HUDEP-2 (cell line): ENCODE results near the gene RNF149.
A peak's percentile ranks its signal among the peaks of the same experiment; 100 is the strongest.
"Not testable (repeated sequence)": the region's sequence is repeated elsewhere in the genome, so short reads cannot be mapped to it uniquely, and the experiment has no call there.

Experiments
- DNase-seq, 76 experiments: peaks; one replicate each; lab custom pipeline; 2025; ENCODE audit not compliant: unreplicated experiment in 76 of 76; lab: John Stamatoyannopoulos, UW

The RNF149 gene

DNA sequence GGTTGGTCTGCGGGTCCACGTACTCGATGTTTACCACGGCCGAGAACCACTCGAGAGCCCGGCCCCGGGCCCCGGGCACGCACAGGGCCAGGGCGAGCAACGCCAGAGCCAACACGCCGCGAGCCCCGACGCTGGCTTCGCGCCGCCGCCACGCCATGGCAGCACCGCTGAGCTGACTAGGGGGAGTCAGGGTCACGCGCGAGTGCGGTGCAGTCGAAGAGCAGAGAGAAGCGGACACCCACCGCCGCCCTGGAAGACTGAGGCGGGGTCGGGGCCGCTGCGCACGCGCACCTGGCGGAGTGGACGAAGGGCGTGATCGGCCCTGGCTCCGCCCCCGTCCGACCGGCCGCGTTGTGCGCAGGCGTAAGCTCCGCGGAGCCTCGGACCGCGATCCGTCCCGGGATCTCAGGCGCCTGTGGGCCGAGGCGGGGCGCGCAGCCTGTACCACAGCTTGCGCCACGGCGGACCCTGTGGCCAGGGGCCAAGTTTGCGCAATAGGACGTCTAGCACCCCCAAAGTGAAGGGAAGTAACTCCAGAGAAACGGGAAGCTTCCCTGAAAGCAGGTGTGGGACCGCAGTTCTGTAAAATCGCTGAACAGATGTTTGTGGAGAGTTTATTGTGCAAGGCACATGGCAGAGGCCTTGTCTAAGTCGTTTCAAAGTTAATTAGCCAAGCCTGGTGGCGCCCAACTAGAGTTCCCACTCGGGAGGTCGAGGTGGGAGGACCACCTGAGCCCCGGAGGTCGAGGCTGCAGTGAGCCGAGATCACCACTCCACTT lies at the start of gene RNF149:
RNF149 (minus strand) TSS at position 270 of the 779 bp plus-strand sequence; CDS start at position 157, 113 bp downstream.
- peak in 74 of 76 experiments; percentile 13 to 93 (median 79) for DNase-seq

DNA sequence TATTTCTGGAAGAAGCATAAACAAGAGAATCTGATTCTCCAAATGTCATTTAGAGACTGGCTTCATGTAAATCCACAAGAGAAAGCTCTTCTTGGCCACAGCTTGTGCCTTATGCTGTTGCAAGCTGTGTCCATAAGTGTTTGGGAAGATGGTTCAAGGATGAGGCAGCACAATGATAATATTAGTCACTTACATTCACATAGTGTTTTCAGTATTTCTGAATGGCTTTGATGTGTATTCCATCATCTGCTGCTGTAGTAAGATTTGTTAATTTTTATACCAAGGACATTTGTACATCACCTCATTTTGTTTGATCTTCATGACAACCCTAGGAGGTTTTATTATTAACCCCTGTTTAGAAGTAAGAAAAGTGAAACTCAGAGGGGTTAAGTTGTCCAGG lies 48.9 kb upstream of the RNF149 start:
- no peak for DNase-seq

GRCh38 chr2:101356521-101356920 lies 48.0 kb upstream of the RNF149 start:
- no peak for DNase-seq

DNA sequence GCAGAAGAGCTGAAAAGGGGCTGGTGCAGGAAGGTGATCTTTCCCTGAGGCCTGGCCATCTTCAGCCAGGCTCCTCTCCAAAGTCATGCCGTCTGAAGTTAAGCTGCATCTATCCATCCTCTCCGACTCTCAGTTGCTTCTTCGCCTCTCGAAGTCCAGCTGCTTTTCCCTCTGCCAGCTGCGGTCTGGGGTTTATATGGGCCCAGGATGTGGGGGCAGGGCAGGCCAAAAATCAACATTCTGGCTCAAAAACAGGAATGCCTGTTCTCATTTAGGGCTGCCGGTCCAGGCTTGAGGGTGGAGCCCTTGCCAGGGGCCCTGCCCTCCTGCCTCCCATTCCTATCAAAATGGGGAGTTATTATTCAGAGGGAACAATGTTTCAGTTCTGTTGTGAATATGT lies 47.6 kb upstream of the RNF149 start:
- DNase-seq, result no peak

DNA sequence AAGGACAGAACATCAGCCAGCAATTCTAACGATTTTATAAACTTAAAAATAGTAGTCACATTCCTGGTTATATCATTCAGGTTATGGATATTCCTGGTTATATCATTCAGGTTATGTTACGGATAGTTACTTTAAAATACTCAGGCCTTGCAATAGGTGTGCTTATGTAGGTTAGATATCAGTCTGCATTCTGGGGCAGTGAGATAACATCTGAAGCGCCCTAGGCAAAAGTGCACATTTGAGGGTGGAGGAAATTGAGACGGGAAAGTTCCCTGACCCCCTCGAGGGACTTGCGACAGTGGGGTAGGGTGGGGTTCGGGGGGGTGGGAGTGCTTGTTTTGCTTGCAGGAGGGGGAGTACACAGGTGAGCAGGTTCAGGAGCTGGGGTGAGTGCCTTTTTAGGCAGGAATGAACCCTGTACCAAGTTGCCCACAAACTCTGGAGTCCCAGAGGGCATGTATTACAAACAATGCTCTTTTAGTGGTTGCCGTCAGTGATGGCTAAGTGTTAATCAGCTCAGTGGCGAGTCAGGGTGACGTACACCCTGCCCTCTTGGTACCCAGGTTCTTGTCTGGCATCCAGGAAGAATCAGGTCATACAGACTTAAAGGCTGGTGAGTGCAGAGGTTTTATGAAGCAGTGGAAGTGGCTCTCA lies 47.0 kb upstream of the RNF149 start:
- no peak for DNase-seq

DNA sequence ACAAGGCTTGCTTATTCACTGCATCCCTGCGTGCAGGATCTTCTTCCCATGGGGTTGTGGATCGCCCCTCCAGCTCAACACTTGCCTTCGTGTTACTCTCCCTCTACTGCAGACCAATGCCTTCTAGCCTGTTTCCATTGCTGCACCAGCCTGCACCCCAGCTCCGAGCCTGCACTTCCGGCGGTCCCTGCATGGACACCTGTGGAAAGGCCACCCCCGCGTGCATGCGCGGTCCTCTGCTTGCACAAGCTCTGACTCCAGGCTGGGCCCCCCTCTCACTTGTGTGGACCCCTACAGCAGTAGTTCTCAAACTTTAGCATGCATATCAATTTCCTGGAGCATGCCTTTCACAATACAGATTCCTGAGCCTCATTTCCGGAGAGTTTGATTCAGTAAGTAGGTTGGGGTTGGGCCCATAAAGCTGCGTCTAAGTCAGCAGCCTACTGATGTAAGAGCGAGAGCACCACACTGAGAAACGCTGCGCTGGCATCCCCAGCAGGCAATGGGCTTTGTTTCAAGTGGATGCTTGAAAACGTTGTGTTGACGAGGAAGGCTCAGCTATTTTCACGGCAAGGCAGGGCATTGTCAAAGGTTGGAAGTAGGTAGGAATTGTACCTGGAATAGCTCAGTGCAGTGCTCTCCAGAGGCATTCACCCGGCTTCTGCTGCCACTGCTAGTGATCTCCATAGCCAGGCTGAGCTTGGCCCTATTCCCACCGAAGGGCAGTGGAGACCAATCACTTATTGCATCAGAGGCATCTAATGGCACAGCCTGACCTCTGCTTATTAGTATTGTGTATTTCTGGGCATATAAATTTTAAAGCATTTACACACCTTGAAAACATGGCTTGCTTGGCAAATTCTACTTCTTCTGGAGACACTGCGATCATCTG lies 46.2 kb upstream of the RNF149 start:
- DNase-seq, result no peak

DNA sequence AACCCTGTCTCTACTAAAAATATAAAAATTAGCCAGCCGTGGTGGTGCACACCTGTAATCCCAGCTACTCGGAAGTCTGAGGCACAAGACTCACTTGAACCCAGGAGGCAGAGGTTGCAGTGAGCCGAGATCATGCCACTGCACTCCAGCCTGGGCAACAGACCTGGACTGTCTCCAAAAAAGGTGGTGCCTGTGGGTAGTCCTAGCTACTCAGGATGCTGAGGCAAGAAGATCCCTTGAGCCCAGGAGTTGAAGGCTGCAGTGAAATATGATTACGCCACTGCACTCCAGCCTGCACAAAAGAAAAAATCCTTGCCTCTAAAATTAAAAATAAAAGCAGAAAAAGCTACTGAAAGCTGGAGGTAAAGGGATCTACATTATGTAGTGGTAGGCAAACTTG lies 44.1 kb upstream of the RNF149 start:
- DNase-seq, result not testable (repeated sequence)

GRCh38 chr2:101351207-101351606 lies 42.7 kb upstream of the RNF149 start:
- peak in 1 of 76 experiments; percentile 2 for DNase-seq

GRCh38 chr2:101349893-101350662 lies 41.6 kb upstream of the RNF149 start:
- no peak for DNase-seq

DNA sequence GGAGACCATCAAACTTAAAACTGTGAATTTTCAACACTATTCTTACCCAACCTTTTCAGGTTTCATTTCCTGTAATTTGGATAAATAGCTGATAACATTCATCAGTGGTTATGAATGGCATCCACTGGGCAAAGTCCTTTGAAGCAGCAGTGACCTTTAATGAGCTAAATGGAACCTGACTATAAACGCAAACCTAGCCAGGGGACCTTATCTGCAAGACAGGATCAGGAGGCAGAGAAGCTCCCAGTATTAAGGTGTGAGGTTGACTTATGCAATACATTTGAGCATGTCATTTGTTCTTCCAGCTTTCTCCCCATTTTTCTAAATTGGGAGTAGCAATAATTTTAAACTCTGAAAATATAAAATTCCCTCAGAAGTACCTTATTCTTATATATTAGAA lies 40.4 kb upstream of the RNF149 start:
- DNase-seq, result no peak

- no peak for DNase-seq
Measured at GRCh38 chr2:101346909-101347308, 38.4 kb upstream of the RNF149 start.

DNA sequence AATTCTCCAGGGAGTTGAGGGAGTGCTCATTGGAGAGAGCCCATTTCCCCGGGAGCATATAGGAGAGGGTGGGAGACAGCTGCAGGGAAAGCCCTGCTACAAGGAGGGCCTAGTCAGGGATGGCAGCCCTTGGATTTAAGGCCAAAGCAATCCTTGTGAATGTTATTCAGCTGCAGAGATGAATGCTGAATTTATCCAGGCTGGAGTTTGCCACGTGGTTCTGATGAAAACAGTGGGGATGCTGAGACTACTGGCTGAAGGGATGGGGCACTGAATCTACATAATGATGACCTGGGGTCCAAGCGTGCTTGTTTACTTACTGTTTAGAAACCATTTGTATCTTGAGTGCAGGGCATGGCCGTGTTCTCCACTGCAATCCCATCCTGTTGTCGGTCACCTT lies 35.6 kb upstream of the RNF149 start:
- no peak for DNase-seq

GRCh38 chr2:101342625-101343008 lies 34.1 kb upstream of the RNF149 start:
- peak in 1 of 76 experiments; percentile 1 for DNase-seq

- peak in 50 of 76 experiments; percentile 1 to 63 (median 26) for DNase-seq
Measured at GRCh38 chr2:101341901-101342624, 33.6 kb upstream of the RNF149 start.

GRCh38 chr2:101341421-101341820 lies 32.9 kb upstream of the RNF149 start:
- DNase-seq, result no peak

DNA sequence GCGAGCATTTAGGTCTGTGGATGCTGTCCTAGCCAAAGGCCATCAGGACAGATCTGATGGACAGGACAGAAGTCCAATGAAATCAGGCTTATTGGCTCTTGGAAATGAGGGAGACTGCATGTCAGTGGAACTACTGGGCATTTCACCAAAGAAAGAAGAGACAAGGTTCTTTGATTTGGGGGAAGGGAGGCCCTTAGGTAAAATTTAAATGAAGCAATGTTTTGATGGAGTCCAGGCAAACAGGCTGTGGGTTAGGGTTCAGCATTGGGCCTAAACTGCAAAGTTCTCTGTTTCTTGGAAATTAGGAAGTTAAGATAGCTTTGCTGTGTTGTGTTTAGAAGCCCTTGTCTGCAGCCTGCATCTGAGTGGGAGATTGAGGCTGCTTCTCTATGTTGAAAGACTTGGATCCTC lies 31.6 kb upstream of the RNF149 start:
- DNase-seq, result no peak

- DNase-seq, result no peak
Measured at GRCh38 chr2:101339266-101339880, 30.9 kb upstream of the RNF149 start.

GRCh38 chr2:101337877-101338276 lies 29.4 kb upstream of the RNF149 start:
- DNase-seq, result no peak
